Endometrial microvascular endothelial cells (primary cell): Measurements from ENCODE around the gene B3GNT5. TPM values are rescaled to one million over a fixed set of nuclear protein-coding genes. Genes with fewer than 3 reads are reported as not detected.

Experiments
- in situ Hi-C: cut with HindIII; loops from 2 replicates; pipeline ENCODE4 v1.10.0; 2017; ENCODE audit warnings: low sequenced_read_pairs, low pct_unique_long_range_greater_than_20kb; ENCODE audit errors: inconsistent ontology term
- total RNA-seq: library from RNA; depleted of rRNA; stranded (reverse); fragments of >200 nt; gene quantifications from one replicate; pipeline ENCODE4 v1.2.3, GENCODE V29; 2015; ENCODE audit errors: inconsistent ontology term

B3GNT5 gene
- total RNA-seq, 1 donor from 2014 or later, result 54.4 TPM

- in situ Hi-C loops, result no loop called here
Measured at GRCh38 chr3:183307749-183308148, 54.7 kb downstream of the B3GNT5 start.

GRCh38 chr3:183308751-183309150 is 55.7 kb downstream of the B3GNT5 start:
- in situ Hi-C loops, result no loop called here

- in situ Hi-C loops, result no loop called here
Measured at GRCh38 chr3:183309276-183309675, 56.2 kb downstream of the B3GNT5 start.

GRCh38 chr3:183310936-183311335 is 57.9 kb downstream of the B3GNT5 start:
- in situ Hi-C loops, result no loop called here

GRCh38 chr3:183312433-183312832 is 59.4 kb downstream of the B3GNT5 start:
- in situ Hi-C loops, result no loop called here

GRCh38 chr3:183313351-183313750 is 60.3 kb downstream of the B3GNT5 start:
- in situ Hi-C loops, result no loop called here

- in situ Hi-C loops, result no loop called here
Measured at GRCh38 chr3:183313764-183314163, 60.7 kb downstream of the B3GNT5 start.

GRCh38 chr3:183315739-183316138 is 62.7 kb downstream of the B3GNT5 start:
- in situ Hi-C loops, result no loop called here

- in situ Hi-C loops, result no loop called here
Measured at GRCh38 chr3:183317271-183317670, 64.2 kb downstream of the B3GNT5 start.

GRCh38 chr3:183317886-183318865 is 65.1 kb downstream of the B3GNT5 start:
- in situ Hi-C loops, result no loop called here

- in situ Hi-C loops, result no loop called here
Measured at GRCh38 chr3:183318877-183319276, 65.8 kb downstream of the B3GNT5 start.

- in situ Hi-C loops, result no loop called here
Measured at GRCh38 chr3:183319371-183319770, 66.3 kb downstream of the B3GNT5 start.

Other genes with a start within 250 kb of the B3GNT5 start
- 17.6 TPM for gene MCCC1, start 153.8 kb upstream of the B3GNT5 start, total RNA-seq
- gene LAMP3, start 90.5 kb upstream of the B3GNT5 start, total RNA-seq, result 16.4 TPM
- 1.5 TPM for gene MCF2L2, start 175.4 kb downstream of the B3GNT5 start, total RNA-seq